ENCODE measurements around the gene SESN3. TPM values are rescaled to one million over a fixed set of nuclear protein-coding genes. Genes with fewer than 3 reads are reported as not detected.

SESN3 gene
- total RNA-seq, 4 donors from 2014 or later = 12.4 to 37.3 (median 25.5) TPM

DNA sequence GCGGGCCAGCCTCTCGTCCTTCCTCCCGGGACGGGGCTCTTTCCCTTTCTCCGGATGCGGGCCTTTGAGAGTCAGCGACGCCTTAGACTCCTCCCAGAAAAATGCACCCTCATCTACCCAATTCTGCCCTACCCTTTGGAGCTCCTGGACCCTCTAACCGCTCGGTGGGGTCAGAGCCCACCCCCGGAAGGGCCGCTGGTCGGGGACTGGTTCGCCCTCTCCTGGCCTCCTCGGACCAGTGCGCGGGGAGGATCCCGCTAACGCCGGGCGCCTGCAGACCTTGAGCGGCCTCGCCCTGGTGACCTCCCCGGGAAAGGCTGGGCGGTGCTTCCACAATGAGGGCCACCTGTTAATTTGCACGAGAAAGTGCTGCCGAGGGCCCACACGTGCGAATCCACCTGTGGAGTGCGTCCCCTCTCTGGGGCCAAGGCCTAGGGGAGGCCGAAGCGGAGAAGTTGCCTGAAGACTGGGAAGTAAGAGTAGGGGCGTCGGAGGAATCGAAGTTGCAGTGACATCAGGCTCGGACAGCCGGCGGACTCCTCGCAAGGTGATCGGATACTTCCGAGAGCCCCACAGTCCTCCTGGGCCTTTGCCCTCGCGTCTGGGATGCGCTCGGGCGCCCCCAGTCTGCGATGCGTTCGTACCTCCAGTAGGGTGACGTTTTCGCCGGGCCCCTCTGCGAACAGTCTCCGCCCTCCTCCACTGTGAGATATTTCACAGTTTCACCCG lies 79.9 kb downstream of the SESN3 start:
- DNase-seq (ENCODE audit: low spot score in 2 of 2) = peak; percentile 93 to 98
- 0 to 2% methylated on average over 41 to 55 of the region's 55 CpGs for WGBS, 2 donors
- peak in 1 of 2 donors; percentile 32 for TF ChIP-seq POLR2A (IDR thresholded peaks at IDR 0.05)
- TF ChIP-seq, protein P1, sequence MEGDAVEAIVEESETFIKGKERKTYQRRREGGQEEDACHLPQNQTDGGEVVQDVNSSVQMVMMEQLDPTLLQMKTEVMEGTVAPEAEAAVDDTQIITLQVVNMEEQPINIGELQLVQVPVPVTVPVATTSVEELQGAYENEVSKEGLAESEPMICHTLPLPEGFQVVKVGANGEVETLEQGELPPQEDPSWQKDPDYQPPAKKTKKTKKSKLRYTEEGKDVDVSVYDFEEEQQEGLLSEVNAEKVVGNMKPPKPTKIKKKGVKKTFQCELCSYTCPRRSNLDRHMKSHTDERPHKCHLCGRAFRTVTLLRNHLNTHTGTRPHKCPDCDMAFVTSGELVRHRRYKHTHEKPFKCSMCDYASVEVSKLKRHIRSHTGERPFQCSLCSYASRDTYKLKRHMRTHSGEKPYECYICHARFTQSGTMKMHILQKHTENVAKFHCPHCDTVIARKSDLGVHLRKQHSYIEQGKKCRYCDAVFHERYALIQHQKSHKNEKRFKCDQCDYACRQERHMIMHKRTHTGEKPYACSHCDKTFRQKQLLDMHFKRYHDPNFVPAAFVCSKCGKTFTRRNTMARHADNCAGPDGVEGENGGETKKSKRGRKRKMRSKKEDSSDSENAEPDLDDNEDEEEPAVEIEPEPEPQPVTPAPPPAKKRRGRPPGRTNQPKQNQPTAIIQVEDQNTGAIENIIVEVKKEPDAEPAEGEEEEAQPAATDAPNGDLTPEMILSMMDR (IDR thresholded peaks at IDR 0.05) = peak in 1 of 3 donors; percentile 97
- intact Hi-C loops (cut with DNase I; ENCODE audit: low total_unique reads) = loop anchor here (5.0 kb wide), 2 partner anchors 74 to 551 kb away; no protein-coding TSS in a partner anchor
- peak overlapping the region; percentile 51 for H3K4me3 ChIP-seq (ENCODE audit: low read depth, poor library complexity, severe bottlenecking)

DNA sequence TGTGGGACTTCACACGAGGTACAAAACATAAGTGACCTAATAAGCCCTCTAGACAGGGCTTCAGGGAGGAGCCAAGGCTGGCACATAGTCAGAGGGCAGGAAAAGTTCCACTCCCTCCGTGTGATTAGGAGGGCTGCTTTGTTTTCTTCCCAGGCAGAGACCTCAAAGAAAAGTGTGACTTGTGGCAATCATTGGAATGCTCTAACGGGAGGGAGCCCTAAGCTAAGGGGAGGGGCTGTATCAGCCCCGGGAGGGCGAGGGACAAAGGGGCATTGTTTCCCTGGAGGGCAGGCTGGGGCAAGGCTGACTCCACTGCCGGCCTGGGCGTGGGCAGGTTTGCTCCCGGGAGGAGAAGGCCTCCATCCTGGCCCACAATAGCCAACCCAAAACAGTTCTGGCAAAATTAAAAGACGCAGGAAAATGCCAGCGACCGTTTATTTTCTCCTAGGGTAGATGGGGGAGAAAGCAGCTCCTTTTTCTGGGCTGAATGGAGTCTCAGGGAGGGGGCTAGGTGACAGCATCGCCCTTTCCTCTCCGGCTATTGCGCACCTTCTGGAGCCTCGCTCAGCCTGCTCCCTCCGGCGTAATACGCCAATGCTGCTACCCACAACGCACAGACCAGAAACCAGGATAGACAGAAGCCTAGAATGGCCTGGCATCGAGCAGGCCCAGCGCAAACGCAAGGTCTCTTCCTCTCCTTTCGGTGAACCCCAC lies 81.2 kb downstream of the SESN3 start:
- no peak overlapping the region for H3K4me3 ChIP-seq (ENCODE audit: low read depth, poor library complexity, severe bottlenecking)
- intact Hi-C loops (cut with DNase I; ENCODE audit: low total_unique reads) = loop anchor here (5.0 kb wide), 2 partner anchors 73 to 552 kb away; no protein-coding TSS in a partner anchor
- DNase-seq (ENCODE audit: low spot score in 2 of 2) = peak; percentile 31 to 89
- WGBS, 2 donors = 20 to 41% methylated on average over 23 of the region's 23 CpGs
- no peak for TF ChIP-seq POLR2A (IDR thresholded peaks at IDR 0.05)
- TF ChIP-seq, protein P1 (IDR thresholded peaks at IDR 0.05) = no peak

DNA sequence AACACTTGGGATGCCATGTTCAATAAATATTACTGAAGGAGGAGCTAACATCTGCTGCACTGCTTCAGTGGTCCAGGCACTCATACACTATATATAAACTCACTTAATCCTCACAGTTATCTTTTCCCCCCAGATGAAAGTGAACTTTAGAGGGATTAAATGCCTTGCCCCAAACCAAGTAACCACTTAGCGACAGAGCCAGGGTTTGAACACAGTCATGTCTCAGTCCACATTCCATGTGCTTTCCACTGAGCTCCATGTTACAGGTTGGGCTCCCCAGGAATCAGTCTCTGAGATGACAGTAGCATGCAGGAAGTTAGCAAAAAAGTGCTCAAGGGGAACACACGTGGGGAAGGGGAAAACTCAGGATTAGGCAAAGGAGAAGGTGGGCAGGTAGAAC lies 82.1 kb downstream of the SESN3 start:
- intact Hi-C loops (cut with DNase I; ENCODE audit: low total_unique reads) = no loop called here
- no peak overlapping the region for H3K4me3 ChIP-seq (ENCODE audit: low read depth, poor library complexity, severe bottlenecking)
- TF ChIP-seq, protein P1 (IDR thresholded peaks at IDR 0.05) = no peak
- no peak for TF ChIP-seq POLR2A (IDR thresholded peaks at IDR 0.05)
- 54 to 61% methylated on average over 2 of the region's 2 CpGs for WGBS, 2 donors
- no peak for DNase-seq (ENCODE audit: low spot score in 2 of 2)

DNA sequence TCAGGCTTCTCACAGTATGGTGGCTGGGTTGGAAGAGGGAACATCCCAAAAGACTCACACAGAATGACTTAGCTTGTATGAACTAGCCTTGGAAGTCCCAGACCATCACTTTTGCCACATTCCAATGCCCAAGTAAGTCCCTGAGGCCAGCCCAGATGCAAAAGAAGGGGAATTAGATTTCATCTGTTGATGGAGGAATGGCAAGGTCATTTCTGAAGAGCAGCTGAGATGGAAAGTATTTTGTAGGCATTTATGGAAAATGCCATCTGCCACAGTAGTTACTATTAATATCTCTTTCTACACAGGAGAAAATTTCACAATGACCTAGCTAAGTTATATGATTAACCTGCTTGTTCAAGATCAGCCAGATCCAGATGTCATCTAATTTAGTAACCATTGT lies 82.6 kb downstream of the SESN3 start:
- intact Hi-C loops (cut with DNase I; ENCODE audit: low total_unique reads) = no loop called here
- H3K4me3 ChIP-seq (ENCODE audit: low read depth, poor library complexity, severe bottlenecking) = no peak overlapping the region
- no peak for DNase-seq (ENCODE audit: low spot score in 2 of 2)
- TF ChIP-seq, protein P1 (IDR thresholded peaks at IDR 0.05) = no peak
- TF ChIP-seq POLR2A (IDR thresholded peaks at IDR 0.05) = no peak

DNA sequence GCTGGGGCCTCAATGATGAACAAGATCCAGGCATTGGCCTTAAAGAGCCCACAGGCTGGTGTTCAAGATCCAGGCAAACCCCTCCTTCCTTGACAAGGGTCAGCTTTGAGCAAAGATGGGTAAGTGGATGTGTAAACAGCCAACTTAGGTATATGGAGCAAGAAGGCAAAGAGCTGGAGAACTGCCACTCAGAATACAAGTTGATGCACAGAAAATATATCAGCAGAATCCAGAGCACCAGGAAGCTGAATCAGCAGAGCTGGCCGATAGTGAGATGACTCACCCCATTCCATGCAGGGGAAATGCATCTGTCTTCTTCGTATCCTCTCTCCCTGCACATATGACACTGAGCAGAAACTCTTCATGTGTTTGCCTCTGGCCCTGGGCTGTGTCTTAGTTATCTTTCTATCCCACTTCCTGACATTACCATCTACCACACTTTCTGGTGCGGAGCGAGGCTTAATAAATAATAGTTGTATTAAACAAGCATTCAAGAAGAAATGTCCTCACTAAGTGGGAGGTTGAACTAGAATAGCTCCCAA lies 83.6 kb downstream of the SESN3 start:
- H3K4me3 ChIP-seq (ENCODE audit: low read depth, poor library complexity, severe bottlenecking) = no peak overlapping the region
- DNase-seq (ENCODE audit: low spot score in 2 of 2) = peak in 1 of 2 donors; percentile 52
- 6 to 7% methylated on average over 4 of the region's 4 CpGs for WGBS, 2 donors
- intact Hi-C loops (cut with DNase I; ENCODE audit: low total_unique reads) = no loop called here
- TF ChIP-seq POLR2A (IDR thresholded peaks at IDR 0.05) = no peak
- TF ChIP-seq, protein P1 (IDR thresholded peaks at IDR 0.05) = no peak
